ENCODE measurements around the gene ACCS. TPM values are rescaled to one million over a fixed set of nuclear protein-coding genes. Genes with fewer than 3 reads are reported as not detected.

ACCS gene
- total and polyA plus RNA-seq, 2 experiments from 2014 or later = 9.9 to 21.4 TPM

- Histone ChIP-seq H3K9me2 (replicated peaks; ENCODE audit: insufficient read depth) (no peaks in the 10 kb centered on the region), H2AFZ (no peak overlapping the region), H3K4me3 (no peak overlapping the region), H3K79me2 (no peaks in the 10 kb centered on the region), H3K36me3 (replicated peaks; ENCODE audit: insufficient read depth, low read depth) (no peaks in the 10 kb centered on the region), H3K4me2 (no peak overlapping the region), H3K9me3 (ENCODE audit: low read depth) (no peaks in the 10 kb centered on the region), H4K20me1 (ENCODE audit: insufficient read depth, poor library complexity, severe bottlenecking) (no peaks in the 10 kb centered on the region), H3K27ac (no peak overlapping the region), H3K27me3 (no peaks in the 10 kb centered on the region), H3K4me1 (ENCODE audit: insufficient read depth) (peaks cover 3% of the 10 kb centered on the region)
- TF ChIP-seq EZH2 (IDR thresholded peaks at IDR 0.05; ENCODE audit: borderline replicate concordance) (no peak), EZH2phosphoT487 (IDR thresholded peaks at IDR 0.05; ENCODE audit: low read depth, severe bottlenecking, unreplicated experiment) (no peak), CTCF (IDR thresholded peaks at IDR 0.05; ENCODE audit: poor library complexity) (no peak)
- DNase-seq (ENCODE audit: low spot score) = no peak
- 96% methylated on average over 3 of the region's 3 CpGs for WGBS (ENCODE audit: low lambda C conversion rate, missing lambda C conversion rate)
These were observed 62.7 kb downstream of the ACCS start for GRCh38 chr11:44128729-44129128.

- no peak overlapping the region for H2AFZ ChIP-seq
- TF ChIP-seq EZH2 (IDR thresholded peaks at IDR 0.05; ENCODE audit: borderline replicate concordance) (no peak), EZH2phosphoT487 (IDR thresholded peaks at IDR 0.05; ENCODE audit: low read depth, severe bottlenecking, unreplicated experiment) (no peak), CTCF (IDR thresholded peaks at IDR 0.05; ENCODE audit: poor library complexity) (no peak)
- no peaks in the 10 kb centered on the region for H3K79me2 ChIP-seq
- H3K9me2 ChIP-seq (replicated peaks; ENCODE audit: insufficient read depth) = no peaks in the 10 kb centered on the region
- no peaks in the 10 kb centered on the region for H3K9me3 ChIP-seq (ENCODE audit: low read depth)
- no peak for DNase-seq (ENCODE audit: low spot score)
- no peaks in the 10 kb centered on the region for H3K36me3 ChIP-seq (replicated peaks; ENCODE audit: insufficient read depth, low read depth)
- H3K4me3 ChIP-seq = no peak overlapping the region
- H3K27ac ChIP-seq = no peak overlapping the region
- no peaks in the 10 kb centered on the region for H3K27me3 ChIP-seq
- H4K20me1 ChIP-seq (ENCODE audit: insufficient read depth, poor library complexity, severe bottlenecking) = no peaks in the 10 kb centered on the region
- 94% methylated on average over 6 of the region's 6 CpGs for WGBS (ENCODE audit: low lambda C conversion rate, missing lambda C conversion rate)
- H3K4me1 ChIP-seq (ENCODE audit: insufficient read depth) = peaks cover 5% of the 10 kb centered on the region
- H3K4me2 ChIP-seq = no peak overlapping the region
These were observed 64.7 kb downstream of the ACCS start for GRCh38 chr11:44130751-44131150.

GRCh38 chr11:44133335-44133946 is 67.4 kb downstream of the ACCS start:
- Histone ChIP-seq H3K36me3 (replicated peaks; ENCODE audit: insufficient read depth, low read depth) (no peaks in the 10 kb centered on the region), H4K20me1 (ENCODE audit: insufficient read depth, poor library complexity, severe bottlenecking) (no peaks in the 10 kb centered on the region), H3K79me2 (no peaks in the 10 kb centered on the region), H3K27me3 (no peaks in the 10 kb centered on the region), H3K4me2 (no peak overlapping the region), H3K4me3 (no peak overlapping the region), H3K9me3 (ENCODE audit: low read depth) (no peaks in the 10 kb centered on the region), H3K9me2 (replicated peaks; ENCODE audit: insufficient read depth) (no peaks in the 10 kb centered on the region), H2AFZ (no peak overlapping the region), H3K4me1 (ENCODE audit: insufficient read depth) (peaks cover 5% of the 10 kb centered on the region), H3K27ac (no peak overlapping the region)
- WGBS (ENCODE audit: low lambda C conversion rate, missing lambda C conversion rate) = 88% methylated on average over 1 of the region's 1 CpG
- TF ChIP-seq CTCF (IDR thresholded peaks at IDR 0.05; ENCODE audit: poor library complexity) (peak; percentile 71), EZH2 (IDR thresholded peaks at IDR 0.05; ENCODE audit: borderline replicate concordance) (no peak)
- peak; percentile 56 for DNase-seq (ENCODE audit: low spot score)

Other genes with a start within 250 kb of the ACCS start
- gene ALKBH3, start 185.4 kb upstream of the ACCS start, total RNA-seq = 22.0 and 27.2 TPM in 2 replicates
- gene ALKBH3, start 185.4 kb upstream of the ACCS start, polyA plus RNA-seq = 18.2 and 23.8 TPM in 2 replicates
- gene C11orf96, start 123.6 kb upstream of the ACCS start, total RNA-seq = 23.2 and 30.7 TPM in 2 replicates
- 9.3 and 13.3 TPM in 2 replicates for gene C11orf96, start 123.6 kb upstream of the ACCS start, polyA plus RNA-seq
- gene ACCSL, start 18.3 kb upstream of the ACCS start, total RNA-seq = not detected in 2 replicates
- not detected in 2 replicates for gene ACCSL, start 18.3 kb upstream of the ACCS start, polyA plus RNA-seq
- gene EXT2, start 29.4 kb downstream of the ACCS start, total RNA-seq = 95.8 and 107 TPM in 2 replicates
- 71.5 and 80.6 TPM in 2 replicates for gene EXT2, start 29.4 kb downstream of the ACCS start, polyA plus RNA-seq
- 2.9 and 3.8 TPM in 2 replicates for gene ALX4, start 243.9 kb downstream of the ACCS start, total RNA-seq
- 1.3 and 1.9 TPM in 2 replicates for gene ALX4, start 243.9 kb downstream of the ACCS start, polyA plus RNA-seq